Gastroesophageal sphincter (tissue), 3 donors: ENCODE results near the gene MFF.

ENCODE experiments used
- CTCF ChIP-seq, 4 experiments: fragments of 200-600 bp in 2 of 4; fragments of 450-650 bp in 2 of 4; sonication (generic) in 1 of 4; IDR thresholded peaks; one replicate each; pipeline ENCODE4 v1.5.1; 2017 to 2019; ENCODE audit warnings: antibody characterized with exemption in 4 of 4, mild to moderate bottlenecking in 2 of 4, moderate library complexity in 2 of 4
- EP300 ChIP-seq: sonication (generic); formaldehyde crosslinking; IDR thresholded peaks from one replicate; pipeline ENCODE4 v1.6.1; 2017; ENCODE audit warnings: antibody characterized with exemption, mild to moderate bottlenecking
- POLR2A ChIP-seq, 2 donors: fragments of 450-650 bp; IDR thresholded peaks; one replicate each; pipeline ENCODE4 v1.6.1; 2017; ENCODE audit warnings: antibody characterized with exemption in 2 of 2, mild to moderate bottlenecking in 2 of 2, moderate library complexity in 1 of 2
- POLR2AphosphoS5 ChIP-seq: sonication (generic); formaldehyde crosslinking; IDR thresholded peaks from one replicate; pipeline ENCODE4 v1.6.1; 2017; ENCODE audit warnings: antibody characterized with exemption

- TF ChIP-seq CTCF (IDR thresholded peaks at IDR 0.05) (no peak), POLR2A (IDR thresholded peaks at IDR 0.05) (no peak), POLR2AphosphoS5 (no peak), EP300 (no peak)
These were observed 12.5 kb upstream of the MFF start for GRCh38 chr2:227312579-227312978.
